HepG2 (cell line): ENCODE results near the gene SERPINI1. TPM values are rescaled to one million over a fixed set of nuclear protein-coding genes. Genes with fewer than 3 reads are reported as not detected.

Experiments used
- ATAC-seq: fragments of 200-7000 bp; cut with Tn5 transposase; 3 replicates; pipeline ENCODE4 v1.9.1; 2020; ENCODE audit warnings: mild to moderate bottlenecking, moderate library complexity
- BruUV-seq: library from RNA; stranded (reverse); fragments of 400-500 nt; replicated peaks from 2 replicates; lab custom pipeline; 2021; lab: Mats Ljungman, UMichigan
- CTCF ChIA-PET: fragments of 300-600 bp; formaldehyde crosslinking; extraction: SDS; loops from one replicate; lab custom pipeline; 2021; ENCODE audit warnings: low total read pairs, inconsistent platforms, low intra/inter-chr PET ratio; lab: Yijun Ruan, JAX
- POLR2A ChIA-PET: fragments of 350-600 bp; sonication (Branson Sonifier 250); formaldehyde crosslinking; loops from one replicate; lab custom pipeline; 2020; ENCODE audit warnings: antibody characterized with exemption, inconsistent platforms; lab: Yijun Ruan, JAX
- DNase-seq: peaks from one replicate; pipeline ENCODE4 v3.0.0-alpha.2; 2015; ENCODE audit warnings: low spot score
- FAIRE-seq: peaks from 3 replicates; lab custom pipeline; 2011; peaks lifted over from hg19 to GRCh38; lab: Jason Lieb, UNC
- H2AFZ ChIP-seq: one replicate; pipeline ENCODE4 v1.6.1; 2011; ENCODE audit warnings: low read length, inconsistent platforms
- H3K27ac ChIP-seq: fragments of 300-600 bp; 3 replicates; pipeline ENCODE4 v1.8.0; 2011; ENCODE audit warnings: mixed run types, mild to moderate bottlenecking, mixed read lengths, low read length, inconsistent platforms; ENCODE audit not compliant: insufficient read depth; ENCODE audit errors: extremely low read length
- H3K27me3 ChIP-seq, 2 experiments: fragments of 200-600 bp in 1 of 2; 2 replicates in 1 of 2; 3 replicates in 1 of 2; pipeline versions ENCODE4 v1.6.0 to v1.8.0; 2011; ENCODE audit warnings: low read length in 2 of 2, mild to moderate bottlenecking in 2 of 2, moderate library complexity in 2 of 2, inconsistent platforms in 1 of 2; ENCODE audit not compliant: insufficient read depth in 2 of 2, control insufficient read depth in 1 of 2
- H3K36me3 ChIP-seq, 2 experiments: fragments of 200-600 bp in 1 of 2; replicated peaks in 1 of 2; 2 replicates in 1 of 2; 3 replicates in 1 of 2; pipeline versions ENCODE4 v1.5.1 to v1.8.0; 2011; ENCODE audit warnings: low read length in 2 of 2, inconsistent platforms in 1 of 2; ENCODE audit not compliant: insufficient read depth in 2 of 2, control insufficient read depth in 1 of 2
- H3K4me1 ChIP-seq: 2 replicates; pipeline ENCODE4 v1.5.1; 2012; ENCODE audit warnings: low read length, inconsistent platforms; ENCODE audit not compliant: insufficient read depth
- H3K4me2 ChIP-seq: 2 replicates; pipeline ENCODE4 v1.6.0; 2011; ENCODE audit warnings: low read depth, low read length, inconsistent platforms
- H3K4me3 ChIP-seq, 3 experiments: fragments of 200-600 bp in 1 of 3; sonication (generic), shearing (Covaris generic) in 1 of 3; replicated peaks in 1 of 3; 2 replicates each; pipeline ENCODE4 v1.5.1; 2011 to 2016; ENCODE audit warnings: low read length in 3 of 3, inconsistent platforms in 2 of 3, low read depth in 2 of 3, mild to moderate bottlenecking in 2 of 3, control low read depth in 1 of 3, mixed read lengths in 1 of 3; ENCODE audit not compliant: insufficient read depth in 1 of 3
- H3K79me2 ChIP-seq: one replicate; pipeline ENCODE4 v1.6.1; 2011; ENCODE audit warnings: low read length, inconsistent platforms; ENCODE audit not compliant: insufficient read depth
- H3K9ac ChIP-seq: 2 replicates; pipeline ENCODE4 v1.6.0; 2011; ENCODE audit warnings: mild to moderate bottlenecking, low read depth, low read length, inconsistent platforms; ENCODE audit not compliant: insufficient read depth
- H3K9me3 ChIP-seq: 2 replicates; pipeline ENCODE4 v1.5.1; 2012; ENCODE audit warnings: mild to moderate bottlenecking, low read length
- H4K20me1 ChIP-seq: 2 replicates; pipeline ENCODE4 v1.6.0; 2011; ENCODE audit warnings: inconsistent platforms, mild to moderate bottlenecking, low read length, moderate library complexity; ENCODE audit not compliant: insufficient read depth
- CEBPB ChIP-seq: IDR thresholded peaks from 2 replicates; pipeline ENCODE4 v1.6.1; 2011; ENCODE audit warnings: low read depth, low read length, improper control_type of control experiment, borderline replicate concordance
- ELF3 ChIP-seq: IDR thresholded peaks from 2 replicates; pipeline ENCODE4 v1.6.1; 2016; ENCODE audit warnings: missing genetic modification reagents, missing compliant biosample characterization
- EZH2 ChIP-seq: conservative IDR thresholded peaks from 2 replicates; pipeline ENCODE4 v1.6.1; 2012; ENCODE audit warnings: mild to moderate bottlenecking, low read depth, low read length, moderate library complexity
- FOSL2 ChIP-seq: sonication (generic); formaldehyde crosslinking; IDR thresholded peaks from 2 replicates; pipeline ENCODE4 v1.4.0; 2020; ENCODE audit warnings: missing genetic modification reagents
- HNF1B ChIP-seq: sonication (generic); formaldehyde crosslinking; IDR thresholded peaks from 2 replicates; pipeline ENCODE4 v1.5.1; 2020; ENCODE audit warnings: mild to moderate bottlenecking, moderate library complexity, missing genetic modification reagents
- MED1 ChIP-seq: sonication (generic); formaldehyde crosslinking; IDR thresholded peaks from 2 replicates; pipeline ENCODE4 v1.4.0; 2020; ENCODE audit warnings: missing genetic modification reagents
- MYPOP ChIP-seq: sonication (generic); formaldehyde crosslinking; IDR thresholded peaks from 2 replicates; pipeline ENCODE4 v1.8.1; 2023; ENCODE audit warnings: mild to moderate bottlenecking, moderate library complexity, missing genetic modification reagents
- POLR2G ChIP-seq: fragments of 200-400 bp; formaldehyde crosslinking; IDR thresholded peaks from 2 replicates; pipeline ENCODE4 v1.6.1; 2018; ENCODE audit warnings: mild to moderate bottlenecking, low read depth, low read length, moderate library complexity
- ZKSCAN5 ChIP-seq: sonication (generic); formaldehyde crosslinking; IDR thresholded peaks from 2 replicates; pipeline ENCODE4 v1.5.1; 2020; ENCODE audit warnings: mild to moderate bottlenecking, missing genetic modification reagents
- ZNF557 ChIP-seq: sonication (generic); formaldehyde crosslinking; IDR thresholded peaks from 2 replicates; pipeline ENCODE4 v1.4.0; 2020; ENCODE audit warnings: missing genetic modification reagents
- WGBS: methylation state at CpG from one replicate; pipeline ENCODE4 v1.1.6; 2017; ENCODE audit warnings: low lambda C conversion rate; 5-methylcytosine and 5-hydroxymethylcytosine counted together
- in situ Hi-C: cut with HindIII; loops from 2 replicates; pipeline ENCODE4 v1.10.0; 2017; ENCODE audit warnings: low pct_unique_long_range_greater_than_20kb; ENCODE audit not compliant: extremely low pct_ligation_motif_present
- intact Hi-C: fragments of 100-400 bp; cut with micrococcal nuclease; formaldehyde crosslinking; loops from one replicate; pipeline ENCODE4 v1.10.0; 2022; ENCODE audit not compliant: unreplicated experiment
- polyA plus RNA-seq, 8 experiments: library from polyadenylated mRNA; depleted of rRNA in 3 of 8; stranded (reverse) in 7 of 8; unstranded in 1 of 8; fragments of >200 nt; fragmentation: Illumina TruSeq in 4 of 8; extraction: Trizol in 4 of 8; gene quantifications; 2 replicates each; pipeline versions ENCODE4 v1.2.1 to v1.2.3, GENCODE V29; 2011 to 2016; ENCODE audit warnings: low read depth in 4 of 8, missing spikeins in 1 of 8, mixed read lengths in 1 of 8; ENCODE audit not compliant: insufficient read depth in 1 of 8
- total RNA-seq, 5 experiments: library from RNA; depleted of rRNA; stranded (reverse); fragments of >200 nt; fragmentation: Illumina TruSeq; extraction: Trizol; gene quantifications; 2 replicates each; pipeline ENCODE4 v1.2.3, GENCODE V29; 2016; ENCODE audit warnings: low read depth in 1 of 5
- TF ChIP-seq, protein P1 (sequence below): sonication (generic); formaldehyde crosslinking; IDR thresholded peaks from 2 replicates; pipeline ENCODE4 v1.4.0; 2020; ENCODE audit warnings: mild to moderate bottlenecking, missing genetic modification reagents
- TF ChIP-seq, protein P2 (sequence below): IDR thresholded peaks from 2 replicates; pipeline ENCODE4 v1.6.1; 2012; ENCODE audit warnings: low read depth, low read length, improper control_type of control experiment
- TF ChIP-seq, protein P3 (sequence below): sonication (generic); formaldehyde crosslinking; IDR thresholded peaks from 2 replicates; pipeline ENCODE4 v1.8.0; 2022; ENCODE audit warnings: mild to moderate bottlenecking, missing genetic modification reagents, borderline replicate concordance

SERPINI1 gene
- total and polyA plus RNA-seq, 2 of the 13 experiments (the other 11 are each of a cell fraction or from before 2014, with no cell fraction given) = 14.7 to 58.0 TPM

DNA sequence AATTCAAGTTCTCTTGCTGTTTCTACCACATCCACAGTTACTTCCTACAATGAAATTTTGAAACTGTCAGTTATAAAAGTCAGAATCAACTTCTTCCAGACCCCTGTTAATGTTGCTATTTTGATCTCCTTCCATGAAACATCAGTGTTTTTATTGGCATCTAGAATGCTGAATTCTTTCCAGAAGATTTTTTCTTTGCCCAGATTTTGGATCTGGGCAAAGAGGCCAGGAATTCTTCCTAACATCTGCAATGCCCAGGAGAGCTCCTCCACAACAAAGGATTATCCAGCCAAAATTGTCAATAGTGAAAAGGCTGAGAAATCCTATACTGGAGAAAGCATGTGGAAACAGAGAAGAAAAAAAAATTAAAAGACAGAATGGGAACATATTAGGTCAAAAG, 75.5 kb downstream of the SERPINI1 start (continued):
- TF ChIP-seq, protein P1, sequence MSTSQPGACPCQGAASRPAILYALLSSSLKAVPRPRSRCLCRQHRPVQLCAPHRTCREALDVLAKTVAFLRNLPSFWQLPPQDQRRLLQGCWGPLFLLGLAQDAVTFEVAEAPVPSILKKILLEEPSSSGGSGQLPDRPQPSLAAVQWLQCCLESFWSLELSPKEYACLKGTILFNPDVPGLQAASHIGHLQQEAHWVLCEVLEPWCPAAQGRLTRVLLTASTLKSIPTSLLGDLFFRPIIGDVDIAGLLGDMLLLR (CRISPR knock-in tag) = no peak

DNA sequence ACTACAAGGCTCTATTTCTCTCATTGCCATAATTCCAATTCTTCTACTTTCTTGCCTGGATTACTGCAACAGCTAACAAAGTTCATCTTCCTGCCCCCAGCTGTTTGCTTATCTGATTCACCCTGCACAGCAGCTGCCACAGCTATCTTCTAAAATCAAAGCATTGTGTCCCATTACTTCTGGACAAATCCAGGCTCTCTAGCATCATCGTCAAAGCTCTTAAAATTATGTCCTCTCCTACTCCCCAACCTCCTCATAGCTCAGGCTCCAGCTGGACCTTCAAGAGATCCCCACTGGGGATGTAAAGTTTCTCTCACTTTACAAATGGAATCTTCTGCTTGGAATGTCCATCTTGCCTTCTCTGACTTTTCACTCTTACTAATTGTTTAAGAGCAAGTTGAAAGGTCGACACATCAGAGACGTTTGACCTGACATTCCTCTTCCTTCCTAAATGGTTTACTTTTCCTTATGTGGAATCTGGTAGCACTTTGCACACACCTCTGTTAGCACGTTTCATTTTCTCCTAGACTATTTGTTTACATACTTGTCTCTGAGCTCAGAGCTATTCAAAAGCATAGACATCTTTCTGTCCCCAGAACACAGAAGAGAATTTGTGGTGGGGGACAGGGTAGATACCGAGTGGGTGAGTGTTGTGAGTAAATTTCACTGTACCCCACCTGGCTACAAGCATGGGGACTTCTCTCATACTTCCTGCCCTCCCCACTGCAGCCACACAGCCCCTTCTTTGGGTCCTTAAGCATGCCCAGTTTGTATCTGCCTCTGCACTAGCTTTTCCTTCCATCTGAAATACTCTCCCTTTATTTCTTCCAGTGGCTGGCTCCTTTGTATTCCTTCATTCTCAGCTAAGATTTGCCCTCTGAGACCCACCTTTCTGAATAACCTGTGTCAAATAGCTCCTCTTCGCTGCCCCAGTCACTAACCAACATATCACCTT, 77.9 kb downstream of the SERPINI1 start:
- peak overlapping the region; percentile 53 for H3K27ac ChIP-seq
- BruUV-seq = no TSS peak
- intact Hi-C loops (loop anchor here (1.0 to 2.0 kb wide), 2 partner anchors 52 to 79 kb away; partner anchors contain the start of genes PDCD10 and SERPINI1), in situ Hi-C loops (no loop called here)
- no peaks in the 10 kb centered on the region for H3K9me3 ChIP-seq
- CTCF ChIA-PET = no interaction called here
- 7% methylated on average over 6 of the region's 6 CpGs for WGBS
- no peak overlapping the region for H2AFZ ChIP-seq
- peak overlapping the region; percentile 13 to 45 (median 32); a peak in 4 of 6 replicates for H3K4me3 ChIP-seq
- DNase-seq = peak; percentile 69
- peak; percentile 86 for ATAC-seq
- no peak overlapping the region for H3K9ac ChIP-seq
- no peaks in the 10 kb centered on the region for H3K79me2 ChIP-seq
- H3K36me3 ChIP-seq = no peaks in the 10 kb centered on the region
- H3K4me2 ChIP-seq = peak overlapping the region; percentile 68
- POLR2A ChIA-PET = no interaction called here
- FAIRE-seq = peak; percentile 54
- peaks cover 39% of the 10 kb centered on the region for H3K4me1 ChIP-seq
- no peaks in the 10 kb centered on the region for H3K27me3 ChIP-seq
- no peaks in the 10 kb centered on the region; the same call in 1 of the 2 replicates for H4K20me1 ChIP-seq
- TF ChIP-seq ZKSCAN5 (CRISPR knock-in tag) = no peak
- no peak for TF ChIP-seq ZNF557 (CRISPR knock-in tag)
- TF ChIP-seq ELF3 = 0 out of 2 replicates have a peak, but pooled peaks have one; percentile 22
- no peak for TF ChIP-seq MYPOP (CRISPR knock-in tag)
- TF ChIP-seq MED1 = no peak; the same call in 1 of the 2 replicates
- no peak for TF ChIP-seq POLR2G
- TF ChIP-seq, protein P2, sequence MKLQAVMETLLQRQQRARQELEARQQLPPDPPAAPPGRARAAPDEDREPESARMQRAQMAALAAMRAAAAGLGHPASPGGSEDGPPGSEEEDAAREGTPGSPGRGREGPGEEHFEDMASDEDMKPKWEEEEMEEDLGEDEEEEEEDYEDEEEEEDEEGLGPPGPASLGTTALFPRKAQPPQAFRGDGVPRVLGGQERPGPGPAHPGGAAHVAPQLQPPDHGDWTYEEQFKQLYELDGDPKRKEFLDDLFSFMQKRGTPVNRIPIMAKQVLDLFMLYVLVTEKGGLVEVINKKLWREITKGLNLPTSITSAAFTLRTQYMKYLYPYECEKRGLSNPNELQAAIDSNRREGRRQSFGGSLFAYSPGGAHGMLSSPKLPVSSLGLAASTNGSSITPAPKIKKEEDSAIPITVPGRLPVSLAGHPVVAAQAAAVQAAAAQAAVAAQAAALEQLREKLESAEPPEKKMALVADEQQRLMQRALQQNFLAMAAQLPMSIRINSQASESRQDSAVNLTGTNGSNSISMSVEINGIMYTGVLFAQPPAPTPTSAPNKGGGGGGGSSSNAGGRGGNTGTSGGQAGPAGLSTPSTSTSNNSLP = peak; percentile 72
- TF ChIP-seq CEBPB = peak; percentile 82
- no peak for TF ChIP-seq EZH2
- no peak for TF ChIP-seq HNF1B
- TF ChIP-seq FOSL2 (CRISPR knock-in tag) = peak; percentile 92
- TF ChIP-seq, protein P3, sequence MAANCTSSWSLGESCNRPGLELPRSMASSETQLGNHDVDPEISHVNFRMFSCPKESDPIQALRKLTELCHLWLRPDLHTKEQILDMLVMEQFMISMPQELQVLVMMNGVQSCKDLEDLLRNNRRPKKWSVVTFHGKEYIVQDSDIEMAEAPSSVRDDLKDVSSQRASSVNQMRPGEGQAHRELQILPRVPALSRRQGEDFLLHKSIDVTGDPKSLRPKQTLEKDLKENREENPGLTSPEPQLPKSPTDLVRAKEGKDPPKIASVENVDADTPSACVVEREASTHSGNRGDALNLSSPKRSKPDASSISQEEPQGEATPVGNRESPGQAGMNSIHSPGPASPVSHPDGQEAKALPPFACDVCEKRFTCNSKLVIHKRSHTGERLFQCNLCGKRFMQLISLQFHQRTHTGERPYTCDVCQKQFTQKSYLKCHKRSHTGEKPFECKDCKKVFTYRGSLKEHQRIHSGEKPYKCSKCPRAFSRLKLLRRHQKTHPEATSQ (CRISPR knock-in tag) = 0 out of 2 replicates have a peak, but pooled peaks have one; percentile 37
